AG20443 (cell line): ENCODE measurements around the gene GIT1.

Experiments used
- DNase-seq: peaks from one replicate; pipeline ENCODE4 v3.0.0; 2012; ENCODE audit warnings: low spot score, mixed read lengths

GIT1 gene

GRCh38 chr17:29593591-29594518 is 4.4 kb upstream of the GIT1 start:
- no peak for DNase-seq

GRCh38 chr17:29592850-29593551 is 3.6 kb upstream of the GIT1 start, which contains the start of gene ANKRD13B:
ANKRD13B (plus strand) TSS chr17:29593132; CDS start chr17:29593622, 490 bp downstream.
- DNase-seq = peak; percentile 35

- peak; percentile 92 for DNase-seq
These were observed 2.5 kb upstream of the GIT1 start for GRCh38 chr17:29591737-29592608.

- peak; percentile 44 for DNase-seq
These were observed 1.8 kb upstream of the GIT1 start for GRCh38 chr17:29591146-29591736.

GRCh38 chr17:29590411-29591145 is 1.1 kb upstream of the GIT1 start:
- DNase-seq = no peak

- DNase-seq = peak; percentile 52
These were observed 661 bp downstream of the GIT1 start for GRCh38 chr17:29588562-29589411.

GRCh38 chr17:29588017-29588561 is 1.4 kb downstream of the GIT1 start:
- no peak for DNase-seq

- no peak for DNase-seq
These were observed 1.9 kb downstream of the GIT1 start for GRCh38 chr17:29587591-29587990.

GRCh38 chr17:29586676-29587469 is 2.6 kb downstream of the GIT1 start:
- DNase-seq = no peak

- DNase-seq = no peak
These were observed 4.2 kb downstream of the GIT1 start for GRCh38 chr17:29585080-29585751.

- DNase-seq = no peak
These were observed 4.9 kb downstream of the GIT1 start for GRCh38 chr17:29584452-29585079.

- DNase-seq = no peak
These were observed 5.9 kb downstream of the GIT1 start for GRCh38 chr17:29583324-29584248.

GRCh38 chr17:29582772-29583171 is 6.7 kb downstream of the GIT1 start:
- no peak for DNase-seq

- no peak for DNase-seq
These were observed 7.1 kb downstream of the GIT1 start for GRCh38 chr17:29582254-29582765.

- no peak for DNase-seq
These were observed 7.7 kb downstream of the GIT1 start for GRCh38 chr17:29581583-29582253.
